Memory B cell (primary cell): Measurements from ENCODE around the gene BRS3.

ENCODE experiments used
- ATAC-seq: fragments of 150-1000 bp; cut with Tn5 transposase; 2 replicates; pipeline ENCODE4 v1.10.0; 2021; ENCODE audit warnings: low read depth, mild to moderate bottlenecking, moderate library complexity
- DNase-seq, 2 donors: peaks; one replicate each; pipeline ENCODE4 v3.0.0; 2022; ENCODE audit warnings: low spot score in 2 of 2
- H3K27ac Mint-ChIP-seq: one replicate; pipeline ENCODE4 v1.8.0; 2022; ENCODE audit warnings: mild to moderate bottlenecking, moderate library complexity, mixed read lengths
- H3K27me3 Mint-ChIP-seq: one replicate; pipeline ENCODE4 v1.8.0; 2022; ENCODE audit warnings: mixed read lengths
- H3K36me3 Mint-ChIP-seq: one replicate; pipeline ENCODE4 v1.8.0; 2022; ENCODE audit warnings: mild to moderate bottlenecking, mixed read lengths
- H3K4me1 Mint-ChIP-seq: one replicate; pipeline ENCODE4 v1.8.0; 2022; ENCODE audit warnings: mixed read lengths
- H3K4me3 Mint-ChIP-seq: one replicate; pipeline ENCODE4 v1.8.0; 2022; ENCODE audit warnings: mild to moderate bottlenecking, moderate library complexity, mixed read lengths
- H3K9me3 Mint-ChIP-seq: one replicate; pipeline ENCODE4 v1.8.0; 2022; ENCODE audit warnings: mixed read lengths

BRS3 gene

DNA sequence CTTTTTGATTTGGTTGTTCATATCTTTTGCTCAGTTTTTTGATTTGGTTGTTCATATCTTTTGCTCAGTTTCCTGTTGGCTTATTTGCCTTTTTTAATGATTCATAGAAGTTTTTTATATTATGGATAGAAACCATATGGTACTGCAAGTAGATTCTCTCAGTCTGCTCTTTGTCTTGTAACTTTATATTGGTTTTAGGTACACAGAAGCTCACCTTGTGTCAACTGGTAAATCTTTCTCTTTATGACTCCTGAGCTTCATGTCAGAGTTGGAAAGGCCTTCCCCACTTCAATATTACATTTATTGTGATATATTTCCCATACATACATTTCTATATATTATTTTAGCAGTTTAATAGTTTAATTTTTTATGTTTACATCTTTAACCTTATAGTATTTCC lies 36.0 kb downstream of the BRS3 start:
- Mint-ChIP-seq H3K4me3 (no peak overlapping the region), H3K36me3 (peaks cover 1% of the 10 kb centered on the region), H3K27ac (no peak overlapping the region), H3K4me1 (no peaks in the 10 kb centered on the region), H3K27me3 (peaks cover 7% of the 10 kb centered on the region), H3K9me3 (no peaks in the 10 kb centered on the region)
- no peak for ATAC-seq
- no peak for DNase-seq

DNA sequence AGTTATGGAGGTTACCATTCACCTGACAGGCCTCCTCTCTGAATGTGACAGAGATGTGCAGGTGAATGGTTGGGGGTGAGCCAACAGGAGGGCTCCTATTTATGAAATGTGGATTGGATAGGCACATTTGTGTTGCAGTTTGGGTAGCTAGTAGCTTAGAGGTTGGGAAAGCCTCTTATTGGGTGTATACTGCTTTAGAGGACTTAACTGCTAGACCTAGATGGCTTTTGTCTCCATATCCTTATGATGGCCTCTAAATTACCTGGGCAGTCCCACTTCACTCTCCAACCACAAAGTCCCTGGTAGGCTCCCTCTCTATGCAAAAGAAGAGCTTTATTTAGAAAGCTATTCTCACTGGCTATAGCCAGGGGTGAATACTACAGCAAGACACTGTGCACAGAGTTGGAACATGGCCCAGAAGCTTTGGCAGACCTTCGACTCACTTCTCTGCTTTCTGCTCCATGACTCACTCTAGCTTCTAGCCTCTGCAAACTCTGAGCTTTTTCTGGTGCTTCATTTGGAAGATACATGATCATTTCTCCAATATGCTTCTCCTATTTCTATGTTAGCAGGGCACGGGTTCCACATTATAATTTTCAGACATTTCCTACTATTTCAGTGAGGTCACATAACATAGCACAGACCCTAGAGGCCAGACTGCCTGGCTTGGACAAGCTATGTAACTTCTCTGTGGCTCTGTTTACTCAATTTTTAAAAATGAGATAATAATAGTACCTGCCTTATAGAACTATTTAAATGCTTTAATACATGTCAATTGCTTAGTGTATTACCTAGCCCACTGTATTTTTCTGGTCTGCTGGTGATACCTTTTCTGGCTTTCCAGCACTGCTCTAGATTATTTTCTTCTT lies 38.2 kb downstream of the BRS3 start:
- no peak for ATAC-seq
- H3K36me3 Mint-ChIP-seq, result peaks cover 1% of the 10 kb centered on the region
- H3K27ac Mint-ChIP-seq, result no peak overlapping the region
- no peaks in the 10 kb centered on the region for H3K9me3 Mint-ChIP-seq
- H3K4me3 Mint-ChIP-seq, result no peak overlapping the region
- H3K27me3 Mint-ChIP-seq, result peaks cover 11% of the 10 kb centered on the region
- H3K4me1 Mint-ChIP-seq, result no peaks in the 10 kb centered on the region
- no peak for DNase-seq

DNA sequence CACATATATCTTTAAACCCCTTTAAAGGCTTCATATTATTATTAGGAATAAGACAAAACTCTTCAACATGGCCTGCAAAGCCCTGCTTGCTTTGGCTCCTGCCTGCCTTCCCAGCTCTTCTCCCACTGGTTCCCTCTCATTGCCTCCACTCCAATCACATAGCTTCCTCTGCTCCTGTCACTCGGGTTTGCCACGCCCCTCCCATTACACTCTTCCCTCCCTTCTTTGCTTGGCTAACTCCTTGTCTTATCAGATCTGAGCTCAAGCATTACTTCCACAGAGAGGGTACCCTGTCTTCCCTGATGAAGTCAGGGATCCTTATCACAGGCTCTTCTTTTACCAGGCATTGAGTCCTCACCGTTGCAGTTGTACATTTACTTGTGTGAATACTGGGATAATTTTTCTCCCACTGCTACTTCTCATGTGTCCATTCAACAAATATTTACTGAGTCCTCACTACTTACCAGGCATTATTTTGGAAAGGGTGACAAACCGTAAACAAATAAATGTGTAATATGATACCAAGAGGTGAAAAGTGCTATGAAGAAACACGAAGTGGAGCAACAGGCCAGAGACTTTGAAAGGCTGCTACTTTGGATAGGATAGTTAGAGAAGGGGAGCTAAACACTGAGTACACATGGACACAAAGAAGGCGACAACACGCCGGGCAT lies 41.0 kb downstream of the BRS3 start:
- H3K9me3 Mint-ChIP-seq, result no peaks in the 10 kb centered on the region
- H3K4me1 Mint-ChIP-seq, result no peaks in the 10 kb centered on the region
- H3K27ac Mint-ChIP-seq, result no peak overlapping the region
- peaks cover 1% of the 10 kb centered on the region for H3K36me3 Mint-ChIP-seq
- H3K4me3 Mint-ChIP-seq, result no peak overlapping the region
- ATAC-seq (no peak), DNase-seq (no peak)
- peaks cover 11% of the 10 kb centered on the region for H3K27me3 Mint-ChIP-seq

DNA sequence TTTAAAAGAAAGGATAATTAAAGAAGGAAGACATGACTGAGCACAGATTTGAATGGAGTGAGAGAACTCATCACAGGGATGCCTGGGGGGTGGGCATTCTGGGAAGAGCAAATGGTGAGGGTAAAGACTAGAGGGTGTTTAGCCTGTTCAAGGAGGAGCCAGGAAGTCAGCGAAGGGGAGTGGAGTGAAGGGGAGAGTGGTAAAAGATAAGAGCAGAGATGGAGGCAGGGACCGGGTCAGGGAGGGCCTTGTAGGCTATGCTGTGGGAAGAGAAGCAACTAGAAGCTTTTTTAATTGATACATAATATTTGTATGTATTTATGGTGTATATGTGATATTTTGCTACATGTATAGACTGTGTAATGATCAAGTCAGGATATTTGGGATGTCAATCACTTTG lies 42.0 kb downstream of the BRS3 start:
- Mint-ChIP-seq H3K4me1 (no peaks in the 10 kb centered on the region), H3K27me3 (peaks cover 11% of the 10 kb centered on the region), H3K27ac (no peak overlapping the region), H3K9me3 (no peaks in the 10 kb centered on the region), H3K4me3 (no peak overlapping the region), H3K36me3 (peaks cover 1% of the 10 kb centered on the region)
- no peak for ATAC-seq
- no peak for DNase-seq

GRCh38 chrX:136531951-136532350 lies 44.2 kb downstream of the BRS3 start, which contains the start of gene VGLL1:
TSS of gene VGLL1 (plus strand) at chrX:136532215. CDS start at chrX:136536021, 3,806 bp downstream.
- Mint-ChIP-seq H3K4me1 (no peaks in the 10 kb centered on the region), H3K27me3 (peaks cover 11% of the 10 kb centered on the region), H3K36me3 (peaks cover 1% of the 10 kb centered on the region), H3K9me3 (no peaks in the 10 kb centered on the region), H3K27ac (no peak within 1 kb of the TSS), H3K4me3 (no peak within 1 kb of the TSS)
- DNase-seq (no peak), ATAC-seq (no peak)

- no peak for ATAC-seq
- no peak overlapping the region for H3K27ac Mint-ChIP-seq
- peaks cover 1% of the 10 kb centered on the region for H3K27me3 Mint-ChIP-seq
- no peak overlapping the region for H3K4me3 Mint-ChIP-seq
- no peak for DNase-seq
- no peaks in the 10 kb centered on the region for H3K4me1 Mint-ChIP-seq
- no peaks in the 10 kb centered on the region for H3K36me3 Mint-ChIP-seq
- no peaks in the 10 kb centered on the region for H3K9me3 Mint-ChIP-seq
Measured at GRCh38 chrX:136534131-136534530, 46.4 kb downstream of the BRS3 start.

DNA sequence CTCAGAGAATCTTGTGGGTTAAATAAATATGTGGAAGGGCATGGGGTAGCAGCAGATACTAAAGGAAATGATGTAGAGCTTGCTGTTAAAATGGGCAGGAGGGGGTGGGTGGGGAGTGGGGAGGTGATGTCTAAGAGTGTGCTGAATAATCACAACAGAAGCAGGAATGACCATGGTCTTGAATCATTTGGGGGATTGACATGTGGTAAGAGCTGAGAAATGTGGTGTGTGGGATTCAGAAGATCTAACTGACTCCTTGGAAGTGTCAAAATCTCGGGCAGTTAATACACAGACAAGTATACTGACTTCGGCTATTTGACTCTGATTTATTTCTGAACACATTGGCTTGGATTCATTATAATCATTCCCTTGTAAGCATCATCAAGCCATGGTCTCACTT lies 51.1 kb downstream of the BRS3 start:
- Mint-ChIP-seq H3K27ac (no peak overlapping the region), H3K36me3 (no peaks in the 10 kb centered on the region), H3K27me3 (peaks cover 7% of the 10 kb centered on the region), H3K4me3 (no peak overlapping the region), H3K4me1 (no peaks in the 10 kb centered on the region), H3K9me3 (no peaks in the 10 kb centered on the region)
- no peak for DNase-seq
- ATAC-seq, result no peak

DNA sequence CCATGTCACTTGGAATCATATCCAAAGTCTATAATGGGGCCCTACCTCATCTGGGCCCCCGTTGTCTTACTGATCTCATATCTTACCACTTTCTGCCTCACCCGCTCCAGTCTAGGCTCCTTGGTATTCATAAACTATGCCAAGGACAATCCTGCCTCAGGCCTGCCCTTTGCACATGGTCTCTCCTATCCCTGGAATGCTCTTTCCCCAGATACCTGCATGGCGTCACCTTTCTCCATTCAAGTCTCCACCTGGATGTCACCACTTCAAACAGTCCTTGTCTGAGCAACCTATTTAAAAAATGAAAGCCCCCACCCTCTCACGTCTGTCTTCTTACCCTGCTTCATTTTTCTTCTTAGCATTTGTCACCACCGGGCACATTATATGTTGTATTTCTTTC lies 52.5 kb downstream of the BRS3 start:
- ATAC-seq (no peak), DNase-seq (no peak)
- no peak overlapping the region for H3K27ac Mint-ChIP-seq
- H3K4me1 Mint-ChIP-seq, result no peaks in the 10 kb centered on the region
- no peaks in the 10 kb centered on the region for H3K9me3 Mint-ChIP-seq
- H3K27me3 Mint-ChIP-seq, result peaks cover 7% of the 10 kb centered on the region
- no peaks in the 10 kb centered on the region for H3K36me3 Mint-ChIP-seq
- no peak overlapping the region for H3K4me3 Mint-ChIP-seq

DNA sequence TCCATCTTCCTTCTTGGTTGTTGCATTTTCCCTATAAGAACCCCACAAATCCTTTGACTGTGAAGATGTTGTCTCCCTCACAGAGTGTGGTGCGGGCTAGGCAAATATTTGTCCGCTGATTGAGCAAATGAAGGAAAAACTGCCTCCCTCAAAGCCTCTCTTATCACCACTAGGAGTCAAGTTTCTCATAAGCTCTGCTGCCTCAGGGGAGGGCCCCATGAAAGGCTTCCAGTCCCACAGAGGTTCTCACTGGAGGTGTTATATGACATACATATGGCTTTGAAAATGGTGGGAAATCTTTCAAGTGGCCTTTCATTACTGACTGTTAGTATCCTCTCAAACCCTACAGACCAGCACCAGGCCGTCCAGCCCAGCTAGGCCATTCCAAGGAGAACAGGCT lies 53.5 kb downstream of the BRS3 start:
- H3K4me1 Mint-ChIP-seq, result no peaks in the 10 kb centered on the region
- no peak for DNase-seq
- H3K27me3 Mint-ChIP-seq, result peaks cover 7% of the 10 kb centered on the region
- no peak overlapping the region for H3K27ac Mint-ChIP-seq
- ATAC-seq, result no peak
- no peaks in the 10 kb centered on the region for H3K36me3 Mint-ChIP-seq
- no peak overlapping the region for H3K4me3 Mint-ChIP-seq
- no peaks in the 10 kb centered on the region for H3K9me3 Mint-ChIP-seq

DNA sequence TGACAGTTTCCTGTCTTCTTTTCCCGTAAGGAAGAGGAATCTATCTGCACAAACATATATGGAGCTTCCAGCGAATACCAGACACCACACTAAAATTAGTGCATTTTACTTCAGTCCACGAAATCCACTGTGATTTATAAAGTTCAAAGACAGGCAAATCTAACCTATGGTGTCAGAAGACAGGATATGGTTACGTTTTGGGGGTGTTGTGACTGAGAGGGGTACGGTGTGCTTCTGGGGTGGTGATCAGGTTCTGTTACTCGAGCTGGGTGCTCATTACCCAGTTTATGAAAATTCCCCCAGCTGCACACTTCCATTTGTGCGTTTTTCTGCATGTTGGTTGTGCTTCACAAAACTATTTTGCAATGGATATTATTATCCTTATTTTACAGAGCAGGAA lies 54.5 kb downstream of the BRS3 start:
- peaks cover 7% of the 10 kb centered on the region for H3K27me3 Mint-ChIP-seq
- no peaks in the 10 kb centered on the region for H3K9me3 Mint-ChIP-seq
- H3K4me3 Mint-ChIP-seq, result no peak overlapping the region
- H3K4me1 Mint-ChIP-seq, result no peaks in the 10 kb centered on the region
- ATAC-seq (no peak), DNase-seq (no peak)
- H3K27ac Mint-ChIP-seq, result no peak overlapping the region
- no peaks in the 10 kb centered on the region for H3K36me3 Mint-ChIP-seq
